ENCODE data around the gene RDH5. TPM values are rescaled to one million over a fixed set of nuclear protein-coding genes. Genes with fewer than 3 reads are reported as not detected.
"Not testable (repeated sequence)": the region's sequence is repeated elsewhere in the genome, so short reads cannot be mapped to it uniquely, and the experiment has no call there.

RDH5 gene
- total and polyA plus RNA-seq, 4 experiments from 2014 or later: 1.4 to 32.5 (median 15.9) TPM

- H3K36me3 Mint-ChIP-seq: peaks cover 0 to 37% of the 10 kb centered on the region in 2 donors
- no peaks in the 10 kb centered on the region for H3K27me3 ChIP-seq (ENCODE audit: insufficient read depth, low read length)
- H3K4me1 Mint-ChIP-seq: peaks cover 24 to 54% (median 34%) of the 10 kb centered on the region in 4 donors
- intact Hi-C loops (cut with micrococcal nuclease): no loop called here
- H3K27ac Mint-ChIP-seq: peak overlapping the region in 4 of 7 donors; percentile 53 to 87 (median 66)
- no peak overlapping the region for H3K4me3 Mint-ChIP-seq
- peaks cover 20% of the 10 kb centered on the region for H3K4me1 ChIP-seq (ENCODE audit: insufficient read depth, low read length)
- DNase-seq: no peak
- H3K9me3 ChIP-seq (ENCODE audit: control insufficient read depth in 1 of 2, low read length in 2 of 2): no peaks in the 10 kb centered on the region
- ChIA-PET POLR2A (ENCODE audit: partially characterized antibody) (interaction anchor here (0.8 to 13.3 kb wide), 5 partner anchors 8 to 227 kb away, joined by 3 to 201 read pairs (median 4); partner anchors contain the start of genes DGKA, ORMDL2, PYM1 and RAB5B), CTCF (ENCODE audit: partially characterized antibody) (interaction anchor here (0.9 to 2.1 kb wide), 6 partner anchors 9 to 298 kb away, joined by 3 to 10 read pairs (median 4); no protein-coding TSS in a partner anchor)
- H3K9me3 Mint-ChIP-seq: no peaks in the 10 kb centered on the region
- H3K27ac ChIP-seq (ENCODE audit: low read depth, low read length): no peak overlapping the region
- no peaks in the 10 kb centered on the region for H3K36me3 ChIP-seq (ENCODE audit: insufficient read depth, low read length)
- no peak overlapping the region for H3K4me3 ChIP-seq (ENCODE audit: low read length in 2 of 2)
- no peaks in the 10 kb centered on the region for H3K27me3 Mint-ChIP-seq
These were observed 26.7 kb downstream of the RDH5 start for GRCh38 chr12:55746913-55747231.

GRCh38 chr12:55748230-55748993 is 28.2 kb downstream of the RDH5 start:
- peak overlapping the region in 3 of 7 donors; percentile 31 to 56 (median 33) for H3K27ac Mint-ChIP-seq
- no peak overlapping the region for H3K4me3 Mint-ChIP-seq
- H3K4me1 ChIP-seq (ENCODE audit: insufficient read depth, low read length): peaks cover 16% of the 10 kb centered on the region
- CTCF ChIA-PET (ENCODE audit: partially characterized antibody): interaction anchor here (1.6 to 2.1 kb wide), 5 partner anchors 10 to 281 kb away, joined by 4 to 10 read pairs (median 4); no protein-coding TSS in a partner anchor
- POLR2A ChIA-PET (ENCODE audit: partially characterized antibody): interaction anchor here (1.0 to 13.3 kb wide), 7 partner anchors 10 to 195 kb away, joined by 3 to 201 read pairs (median 4); partner anchors contain the start of genes DGKA, ORMDL2, PYM1 and SARNP
- DNase-seq: no peak
- no peak overlapping the region for H3K4me3 ChIP-seq (ENCODE audit: low read length in 2 of 2)
- intact Hi-C loops (cut with micrococcal nuclease): no loop called here
- H3K4me1 Mint-ChIP-seq: peaks cover 18 to 43% (median 27%) of the 10 kb centered on the region in 4 donors
- peaks cover 0 to 46% of the 10 kb centered on the region in 2 donors for H3K36me3 Mint-ChIP-seq
- H3K27me3 ChIP-seq (ENCODE audit: insufficient read depth, low read length): no peaks in the 10 kb centered on the region
- no peaks in the 10 kb centered on the region for H3K9me3 ChIP-seq (ENCODE audit: control insufficient read depth in 1 of 2, low read length in 2 of 2)
- H3K27me3 Mint-ChIP-seq: no peaks in the 10 kb centered on the region
- H3K9me3 Mint-ChIP-seq: no peaks in the 10 kb centered on the region
- H3K36me3 ChIP-seq (ENCODE audit: insufficient read depth, low read length): peaks cover 10% of the 10 kb centered on the region
- H3K27ac ChIP-seq (ENCODE audit: low read depth, low read length): no peak overlapping the region

- no peak for DNase-seq
- Mint-ChIP-seq H3K9me3 (no peaks in the 10 kb centered on the region), H3K27me3 (no peaks in the 10 kb centered on the region), H3K4me3 (no peak overlapping the region), H3K36me3 (peaks cover 20 to 70% of the 10 kb centered on the region in 2 donors), H3K4me1 (peaks cover 0 to 3% (median 0%) of the 10 kb centered on the region in 4 donors), H3K27ac (peak overlapping the region in 6 of 7 donors; percentile 30 to 77 (median 64))
- Histone ChIP-seq H3K36me3 (ENCODE audit: insufficient read depth, low read length) (peaks cover 49% of the 10 kb centered on the region), H3K27ac (ENCODE audit: low read depth, low read length) (no peak overlapping the region), H3K9me3 (ENCODE audit: control insufficient read depth in 1 of 2, low read length in 2 of 2) (no peaks in the 10 kb centered on the region), H3K4me1 (ENCODE audit: insufficient read depth, low read length) (no peaks in the 10 kb centered on the region), H3K4me3 (ENCODE audit: low read length in 2 of 2) (no peak overlapping the region), H3K27me3 (ENCODE audit: insufficient read depth, low read length) (no peaks in the 10 kb centered on the region)
- ChIA-PET POLR2A (ENCODE audit: partially characterized antibody) (interaction anchor here (0.7 to 5.3 kb wide), 5 partner anchors 12 to 352 kb away, joined by 3 to 18 read pairs (median 5); partner anchors contain the start of gene GDF11), CTCF (ENCODE audit: partially characterized antibody) (interaction anchor here (0.6 to 7.8 kb wide), 4 partner anchors 11 to 42 kb away, joined by 3 to 37 read pairs (median 11); partner anchors contain the start of gene GDF11)
- intact Hi-C loops (cut with micrococcal nuclease): no loop called here
These were observed 35.1 kb downstream of the RDH5 start for GRCh38 chr12:55755246-55755645.

- H3K9me3 ChIP-seq (ENCODE audit: control insufficient read depth in 1 of 2, low read length in 2 of 2): no peaks in the 10 kb centered on the region
- H3K27me3 ChIP-seq (ENCODE audit: insufficient read depth, low read length): no peaks in the 10 kb centered on the region
- CTCF ChIA-PET (ENCODE audit: partially characterized antibody): interaction anchor here (1.0 to 7.8 kb wide), 4 partner anchors 11 to 182 kb away, joined by 3 to 37 read pairs (median 3); no protein-coding TSS in a partner anchor
- DNase-seq: no peak
- no peaks in the 10 kb centered on the region for H3K4me1 ChIP-seq (ENCODE audit: insufficient read depth, low read length)
- H3K4me3 ChIP-seq (ENCODE audit: low read length in 2 of 2): no peak overlapping the region
- no peak overlapping the region for H3K4me3 Mint-ChIP-seq
- peaks cover 24 to 61% of the 10 kb centered on the region in 2 donors for H3K36me3 Mint-ChIP-seq
- H3K27me3 Mint-ChIP-seq: no peaks in the 10 kb centered on the region
- H3K27ac Mint-ChIP-seq: peak overlapping the region; percentile 5 to 77 (median 47)
- POLR2A ChIA-PET (ENCODE audit: partially characterized antibody): interaction anchor here (1.7 to 5.3 kb wide), 2 partner anchors 14 to 39 kb away, joined by 6 to 18 read pairs; partner anchors contain the start of gene GDF11
- H3K4me1 Mint-ChIP-seq: peaks cover 0 to 5% (median 2%) of the 10 kb centered on the region in 4 donors
- H3K9me3 Mint-ChIP-seq: no peaks in the 10 kb centered on the region
- H3K36me3 ChIP-seq (ENCODE audit: insufficient read depth, low read length): peaks cover 49% of the 10 kb centered on the region
- intact Hi-C loops (cut with micrococcal nuclease): no loop called here
- H3K27ac ChIP-seq (ENCODE audit: low read depth, low read length): no peak overlapping the region
These were observed 37.5 kb downstream of the RDH5 start for GRCh38 chr12:55757701-55758100.

GRCh38 chr12:55758575-55758974 is 38.4 kb downstream of the RDH5 start:
- H3K4me1 Mint-ChIP-seq; H3K27me3 ChIP-seq (ENCODE audit: insufficient read depth, low read length); DNase-seq; H3K27me3 Mint-ChIP-seq; H3K4me3 ChIP-seq (ENCODE audit: low read length in 2 of 2); intact Hi-C loops (cut with micrococcal nuclease); H3K4me3 Mint-ChIP-seq; H3K9me3 Mint-ChIP-seq; H3K27ac ChIP-seq (ENCODE audit: low read depth, low read length); H3K4me1 ChIP-seq (ENCODE audit: insufficient read depth, low read length); H3K9me3 ChIP-seq (ENCODE audit: control insufficient read depth in 1 of 2, low read length in 2 of 2): not testable (repeated sequence)
- Mint-ChIP-seq H3K27ac (peak overlapping the region in 3 of 7 donors; percentile 17 to 57 (median 48)), H3K36me3 (peaks cover 24 to 62% of the 10 kb centered on the region in 2 donors)
- ChIA-PET CTCF (ENCODE audit: partially characterized antibody) (interaction anchor here (0.7 kb wide), 1 partner anchor 271 kb away, joined by 3 read pairs; no protein-coding TSS in a partner anchor), POLR2A (ENCODE audit: partially characterized antibody) (interaction anchor here (5.3 kb wide), 1 partner anchor 15 kb away, joined by 18 read pairs; the partner anchor contains the start of gene GDF11)
- peaks cover 44% of the 10 kb centered on the region for H3K36me3 ChIP-seq (ENCODE audit: insufficient read depth, low read length)

GRCh38 chr12:55760663-55761062 is 40.5 kb downstream of the RDH5 start:
- Histone ChIP-seq H3K4me1 (ENCODE audit: insufficient read depth, low read length) (no peaks in the 10 kb centered on the region), H3K36me3 (ENCODE audit: insufficient read depth, low read length) (peaks cover 30% of the 10 kb centered on the region), H3K27me3 (ENCODE audit: insufficient read depth, low read length) (no peaks in the 10 kb centered on the region), H3K4me3 (ENCODE audit: low read length in 2 of 2) (no peak overlapping the region), H3K27ac (ENCODE audit: low read depth, low read length) (no peak overlapping the region), H3K9me3 (ENCODE audit: control insufficient read depth in 1 of 2, low read length in 2 of 2) (no peaks in the 10 kb centered on the region)
- H3K27ac Mint-ChIP-seq: peak overlapping the region; percentile 6 to 84 (median 36)
- intact Hi-C loops (cut with micrococcal nuclease): no loop called here
- H3K36me3 Mint-ChIP-seq: peaks cover 25 to 52% of the 10 kb centered on the region in 2 donors
- peaks cover 0 to 4% (median 2%) of the 10 kb centered on the region in 4 donors for H3K4me1 Mint-ChIP-seq
- no peak overlapping the region for H3K4me3 Mint-ChIP-seq
- no peaks in the 10 kb centered on the region for H3K9me3 Mint-ChIP-seq
- ChIA-PET POLR2A (ENCODE audit: partially characterized antibody) (no interaction called here), CTCF (ENCODE audit: partially characterized antibody) (interaction anchor here (1.4 kb wide), 1 partner anchor 12 kb away, joined by 4 read pairs; no protein-coding TSS in a partner anchor)
- H3K27me3 Mint-ChIP-seq: no peaks in the 10 kb centered on the region
- no peak for DNase-seq

- Histone ChIP-seq H3K36me3 (ENCODE audit: insufficient read depth, low read length) (peaks cover 15% of the 10 kb centered on the region), H3K9me3 (ENCODE audit: control insufficient read depth in 1 of 2, low read length in 2 of 2) (no peaks in the 10 kb centered on the region), H3K27me3 (ENCODE audit: insufficient read depth, low read length) (no peaks in the 10 kb centered on the region), H3K4me3 (ENCODE audit: low read length in 2 of 2) (no peak overlapping the region), H3K4me1 (ENCODE audit: insufficient read depth, low read length) (no peaks in the 10 kb centered on the region), H3K27ac (ENCODE audit: low read depth, low read length) (no peak overlapping the region)
- no peak overlapping the region for H3K4me3 Mint-ChIP-seq
- peaks cover 0 to 8% (median 2%) of the 10 kb centered on the region in 4 donors for H3K4me1 Mint-ChIP-seq
- no peak overlapping the region for H3K27ac Mint-ChIP-seq
- H3K9me3 Mint-ChIP-seq: no peaks in the 10 kb centered on the region
- intact Hi-C loops (cut with micrococcal nuclease): no loop called here
- H3K27me3 Mint-ChIP-seq: no peaks in the 10 kb centered on the region
- no peak for DNase-seq
- ChIA-PET POLR2A (ENCODE audit: partially characterized antibody) (no interaction called here), CTCF (ENCODE audit: partially characterized antibody) (no interaction called here)
- H3K36me3 Mint-ChIP-seq: peaks cover 19 to 47% of the 10 kb centered on the region in 2 donors
These were observed 42.5 kb downstream of the RDH5 start for GRCh38 chr12:55762646-55763045.

Measured in CD4-positive, alpha-beta memory T cell (primary cell).